SK-N-SH treated with all-trans-retinoic acid at 6 μM for 48 hours (cell line): ENCODE data around the gene FJX1.

Experiments used
- ATAC-seq: fragments of 200-7000 bp; cut with Tn5 transposase; 3 replicates; pipeline ENCODE4 v1.9.1; 2020; ENCODE audit warnings: mild to moderate bottlenecking, moderate library complexity
- ARNTL ChIP-seq: fragments of 450-650 bp; formaldehyde crosslinking; IDR thresholded peaks from 2 replicates; pipeline ENCODE4 v1.5.0; 2020; ENCODE audit warnings: low read depth, mild to moderate bottlenecking, moderate library complexity, borderline replicate concordance
- BACH2 ChIP-seq: fragments of 250-450 bp; sonication (Bioruptor Pico); IDR thresholded peaks from 2 replicates; pipeline ENCODE4 v1.9.0; 2021; ENCODE audit warnings: mild to moderate bottlenecking, borderline replicate concordance
- CREB5 ChIP-seq: fragments of 250-450 bp; sonication (Bioruptor Pico); IDR thresholded peaks from 2 replicates; pipeline ENCODE4 v1.5.1; 2020; ENCODE audit warnings: low read depth, mild to moderate bottlenecking, moderate library complexity
- CSRNP3 ChIP-seq: fragments of 250-450 bp; sonication (Bioruptor Pico); IDR thresholded peaks from 2 replicates; pipeline ENCODE4 v1.5.1; 2021; ENCODE audit warnings: mild to moderate bottlenecking, moderate library complexity
- ESRRG ChIP-seq: fragments of 250-450 bp; sonication (Bioruptor Pico); IDR thresholded peaks from 2 replicates; pipeline ENCODE4 v1.6.1; 2021; ENCODE audit warnings: mild to moderate bottlenecking
- GLIS3 ChIP-seq: fragments of 250-450 bp; sonication (Bioruptor Pico); IDR thresholded peaks from 2 replicates; pipeline ENCODE4 v1.5.0; 2020; ENCODE audit warnings: mild to moderate bottlenecking, moderate library complexity
- OSR1 ChIP-seq: fragments of 250-450 bp; sonication (Bioruptor Pico); IDR thresholded peaks from 2 replicates; pipeline ENCODE4 v1.8.0; 2022; ENCODE audit warnings: moderate library complexity, mild to moderate bottlenecking, inconsistent platforms
- PATZ1 ChIP-seq: fragments of 250-450 bp; sonication (Bioruptor Pico); IDR thresholded peaks from 2 replicates; pipeline ENCODE4 v1.8.0; 2020; ENCODE audit warnings: mild to moderate bottlenecking, moderate library complexity, borderline replicate concordance
- POU6F1 ChIP-seq: fragments of 250-450 bp; sonication (Bioruptor Pico); IDR thresholded peaks from 2 replicates; pipeline ENCODE4 v1.8.0; 2021; ENCODE audit warnings: low read depth, mild to moderate bottlenecking, moderate library complexity, borderline replicate concordance
- PPARA ChIP-seq: fragments of 250-450 bp; sonication (Bioruptor Pico); IDR thresholded peaks from 2 replicates; pipeline ENCODE4 v1.5.0; 2020; ENCODE audit warnings: mild to moderate bottlenecking, borderline replicate concordance
- RARB ChIP-seq: fragments of 250-450 bp; sonication (Bioruptor Pico); IDR thresholded peaks from 2 replicates; pipeline ENCODE4 v1.8.0; 2021; ENCODE audit warnings: mild to moderate bottlenecking, moderate library complexity
- SNAI2 ChIP-seq: fragments of 250-450 bp; sonication (Bioruptor Pico); IDR thresholded peaks from 2 replicates; pipeline ENCODE4 v1.5.0; 2020; ENCODE audit warnings: mild to moderate bottlenecking, moderate library complexity
- TCF4 ChIP-seq: fragments of 250-450 bp; sonication (Bioruptor Pico); IDR thresholded peaks from 2 replicates; pipeline ENCODE4 v1.8.0; 2021; ENCODE audit warnings: mild to moderate bottlenecking, moderate library complexity, borderline replicate concordance
- TOX ChIP-seq: fragments of 250-450 bp; sonication (Bioruptor Pico); IDR thresholded peaks from 2 replicates; pipeline ENCODE4 v1.8.0; 2021; ENCODE audit warnings: mild to moderate bottlenecking, moderate library complexity, borderline replicate concordance
- TSHZ2 ChIP-seq: fragments of 250-450 bp; sonication (Bioruptor Pico); IDR thresholded peaks from 2 replicates; pipeline ENCODE4 v1.5.0; 2020; ENCODE audit warnings: mild to moderate bottlenecking, moderate library complexity
- ZC3H10 ChIP-seq: fragments of 250-450 bp; sonication (Bioruptor Pico); IDR thresholded peaks from 2 replicates; pipeline ENCODE4 v1.5.1; 2021; ENCODE audit warnings: mild to moderate bottlenecking, moderate library complexity
- ZFP3 ChIP-seq: fragments of 250-450 bp; sonication (Bioruptor Pico); IDR thresholded peaks from 2 replicates; pipeline ENCODE4 v1.5.0; 2020; ENCODE audit warnings: mild to moderate bottlenecking, moderate library complexity
- ZFP30 ChIP-seq: fragments of 450-650 bp; formaldehyde crosslinking; IDR thresholded peaks from 2 replicates; pipeline ENCODE4 v1.5.0; 2022; ENCODE audit warnings: mild to moderate bottlenecking, moderate library complexity
- ZNF565 ChIP-seq: fragments of 450-650 bp; formaldehyde crosslinking; conservative IDR thresholded peaks from 2 replicates; pipeline ENCODE4 v1.5.0; 2020; ENCODE audit warnings: low read depth, mild to moderate bottlenecking, moderate library complexity
- ZNF70 ChIP-seq: fragments of 450-650 bp; formaldehyde crosslinking; IDR thresholded peaks from 2 replicates; pipeline ENCODE4 v1.5.0; 2020; ENCODE audit warnings: mild to moderate bottlenecking, moderate library complexity
- ZNF8 ChIP-seq: fragments of 450-650 bp; formaldehyde crosslinking; IDR thresholded peaks from 2 replicates; pipeline ENCODE4 v1.5.0; 2020; ENCODE audit warnings: mild to moderate bottlenecking, moderate library complexity

FJX1 gene

GRCh38 chr11:35585416-35585815 lies 32.8 kb upstream of the FJX1 start:
- no peak for ATAC-seq
- TF ChIP-seq ZFP30 (CRISPR knock-in tag) (no peak), CREB5 (CRISPR knock-in tag) (no peak), ARNTL (no peak), SNAI2 (CRISPR knock-in tag) (no peak), TCF4 (no peak), TOX (no peak), TSHZ2 (no peak), BACH2 (CRISPR knock-in tag) (no peak), ZNF8 (CRISPR knock-in tag) (no peak), OSR1 (no peak), ZNF70 (no peak), GLIS3 (CRISPR knock-in tag) (no peak)
- TF ChIP-seq, all 23 proteins: peak for 0

GRCh38 chr11:35586222-35586621 lies 32.0 kb upstream of the FJX1 start:
- ATAC-seq: no peak
- no peak for TF ChIP-seq PPARA (CRISPR knock-in tag)
- no peak for TF ChIP-seq POU6F1
- TF ChIP-seq ESRRG (CRISPR knock-in tag): no peak
- TF ChIP-seq RARB (CRISPR knock-in tag): no peak
- TF ChIP-seq SNAI2 (CRISPR knock-in tag): no peak
- no peak for TF ChIP-seq ARNTL
- TF ChIP-seq TCF4: no peak
- TF ChIP-seq ZFP3 (CRISPR knock-in tag): no peak
- TF ChIP-seq ZNF8 (CRISPR knock-in tag): no peak
- TF ChIP-seq TOX: no peak
- TF ChIP-seq CREB5 (CRISPR knock-in tag): no peak
- no peak for TF ChIP-seq TSHZ2
- TF ChIP-seq CSRNP3 (CRISPR knock-in tag): no peak
- TF ChIP-seq OSR1: no peak
- TF ChIP-seq BACH2 (CRISPR knock-in tag): no peak
- TF ChIP-seq ZC3H10 (CRISPR knock-in tag): no peak
- no peak for TF ChIP-seq ZNF565 (CRISPR knock-in tag)
- no peak for TF ChIP-seq ZNF70
- TF ChIP-seq PATZ1: no peak
